Endometrial microvascular endothelial cells (primary cell): ENCODE measurements around the gene TRPM5. TPM values are rescaled to one million over a fixed set of nuclear protein-coding genes. Genes with fewer than 3 reads are reported as not detected.

ENCODE experiments used
- in situ Hi-C: cut with HindIII; loops from 2 replicates; pipeline ENCODE4 v1.10.0; 2017; ENCODE audit warnings: low sequenced_read_pairs, low pct_unique_long_range_greater_than_20kb; ENCODE audit errors: inconsistent ontology term
- total RNA-seq: library from RNA; depleted of rRNA; stranded (reverse); fragments of >200 nt; gene quantifications from one replicate; pipeline ENCODE4 v1.2.3, GENCODE V29; 2015; ENCODE audit errors: inconsistent ontology term

The TRPM5 gene
- total RNA-seq, 1 donor from 2014 or later, result not detected

- in situ Hi-C loops, result no loop called here
Measured at GRCh38 chr11:2414616-2415015, 29.7 kb downstream of the TRPM5 start.

DNA sequence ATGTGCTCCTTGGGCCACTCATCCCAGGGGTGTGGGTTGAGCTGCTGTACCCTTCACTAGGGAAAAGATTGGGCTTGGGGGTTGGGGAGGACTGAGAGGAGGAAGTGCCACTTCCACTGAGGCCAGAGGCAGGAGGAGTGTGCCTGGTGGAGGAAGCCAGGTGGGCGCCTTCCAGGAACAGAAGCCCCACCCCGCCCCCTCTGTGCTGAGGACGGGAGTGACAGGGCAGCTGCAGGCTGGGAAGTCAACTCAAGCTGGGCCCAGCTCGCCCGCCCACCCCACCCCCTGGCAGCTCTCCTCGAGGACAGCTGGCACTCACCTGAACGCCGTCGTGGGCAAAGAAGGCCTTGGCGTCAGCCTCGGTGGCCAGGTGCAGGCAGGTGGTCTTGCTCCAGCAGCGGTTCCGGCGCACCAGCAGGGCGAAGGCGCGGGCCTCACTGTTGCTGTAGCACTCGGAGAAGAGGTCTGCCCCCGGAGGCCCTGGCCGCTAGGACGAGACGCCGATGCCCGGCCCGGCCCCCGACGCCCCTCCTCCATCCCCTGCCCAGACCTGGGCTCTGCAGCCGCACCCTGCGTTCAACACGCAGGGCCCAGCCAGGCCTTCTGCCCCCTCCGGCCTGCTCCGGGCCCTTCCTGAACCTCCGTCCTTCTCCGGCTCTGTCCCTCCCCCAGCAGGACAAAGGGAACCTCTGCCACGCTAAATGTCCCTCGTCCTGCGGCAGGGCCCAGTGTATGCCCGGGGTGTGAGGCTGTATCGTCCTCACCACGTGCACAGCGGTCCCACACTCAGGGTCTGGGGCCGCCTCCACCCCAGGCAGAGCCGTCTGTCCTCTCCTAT, 30.4 kb downstream of the TRPM5 start:
- in situ Hi-C loops, result no loop called here

- in situ Hi-C loops, result no loop called here
Measured at GRCh38 chr11:2412323-2412722, 32.0 kb downstream of the TRPM5 start.

DNA sequence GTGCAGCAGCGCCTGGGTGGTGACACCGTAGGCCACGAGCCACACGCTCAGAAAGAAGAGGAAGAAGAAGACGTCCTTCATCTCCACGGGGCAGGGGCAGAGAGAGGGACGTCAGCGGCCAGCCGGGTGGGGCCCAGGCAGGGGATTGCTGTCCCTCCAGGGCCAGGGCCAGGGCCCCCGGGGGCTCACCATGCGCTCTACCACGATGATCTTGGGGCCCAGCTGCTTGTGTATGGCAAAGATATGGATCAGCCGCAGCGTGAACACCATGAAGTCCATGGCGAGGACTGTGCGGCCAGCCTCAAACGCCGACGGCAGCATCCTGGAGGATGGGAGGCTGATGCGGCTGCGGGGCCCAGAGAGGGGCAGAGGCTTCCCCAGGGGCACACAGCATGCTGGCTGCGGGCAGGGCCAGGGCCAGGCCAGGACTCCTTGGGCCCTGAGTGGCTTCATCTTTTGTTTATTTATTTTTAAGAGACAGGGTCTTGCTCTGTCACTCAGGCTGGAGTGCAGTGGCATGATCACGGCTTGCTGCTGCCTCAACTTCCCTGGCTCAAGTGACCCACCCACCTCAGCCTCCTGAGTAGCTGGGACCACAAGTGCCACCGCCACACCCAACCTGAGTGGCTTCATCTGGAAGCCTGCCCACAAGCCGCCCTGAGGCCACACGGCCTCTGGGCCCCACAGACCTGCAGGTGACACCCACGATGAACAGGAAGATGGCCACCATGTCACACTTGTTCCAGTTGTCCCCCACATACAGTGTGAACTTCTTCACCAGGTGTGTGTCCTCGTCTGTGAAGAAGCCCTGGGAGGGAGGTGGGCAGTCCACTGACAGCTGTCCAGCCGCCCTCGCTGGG, 32.6 kb downstream of the TRPM5 start:
- in situ Hi-C loops, result no loop called here

GRCh38 chr11:2410616-2411015, 33.7 kb downstream of the TRPM5 start:
- in situ Hi-C loops, result no loop called here

DNA sequence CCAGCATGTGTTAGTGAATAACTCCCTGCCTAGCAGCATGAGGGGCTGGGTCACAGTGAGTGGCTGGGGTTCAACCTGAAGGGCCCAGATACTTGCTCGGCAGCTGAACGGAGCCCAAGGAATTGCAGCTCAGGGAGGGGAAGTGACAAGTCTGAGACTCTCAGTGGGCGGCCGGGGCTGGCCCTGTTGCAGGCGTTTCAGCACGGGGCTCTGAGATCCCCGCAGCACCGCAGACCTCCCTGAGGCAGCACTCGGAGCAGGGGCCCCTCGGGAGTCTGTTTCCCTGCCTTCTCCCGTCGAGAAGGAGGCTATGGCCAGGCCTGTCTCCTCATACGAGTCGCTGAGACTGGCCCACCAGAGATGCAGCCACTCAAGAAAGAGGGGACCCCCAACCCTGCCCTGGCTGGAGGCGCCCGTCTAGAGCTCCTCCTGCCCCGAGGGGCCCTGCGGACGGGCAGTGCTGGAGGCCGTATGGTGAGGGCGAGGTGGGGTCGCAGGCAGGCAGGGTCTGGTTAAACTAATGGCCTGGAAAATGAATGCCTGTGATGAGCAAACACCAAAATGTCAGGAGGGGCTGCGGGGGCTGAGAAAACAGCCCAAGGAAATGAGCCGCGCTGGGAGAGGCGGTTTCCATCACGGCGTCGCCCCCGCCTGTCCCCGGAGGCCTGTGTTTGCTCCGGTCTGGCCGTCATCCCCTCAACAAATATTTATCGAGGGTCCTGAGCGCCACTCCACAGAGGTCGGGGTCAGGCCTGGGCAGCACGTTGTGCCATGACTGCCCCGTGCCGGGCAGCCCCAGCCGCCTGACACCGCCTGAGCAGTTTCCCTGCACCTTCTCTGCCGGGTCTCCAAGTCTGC, 34.5 kb downstream of the TRPM5 start:
- in situ Hi-C loops, result no loop called here

DNA sequence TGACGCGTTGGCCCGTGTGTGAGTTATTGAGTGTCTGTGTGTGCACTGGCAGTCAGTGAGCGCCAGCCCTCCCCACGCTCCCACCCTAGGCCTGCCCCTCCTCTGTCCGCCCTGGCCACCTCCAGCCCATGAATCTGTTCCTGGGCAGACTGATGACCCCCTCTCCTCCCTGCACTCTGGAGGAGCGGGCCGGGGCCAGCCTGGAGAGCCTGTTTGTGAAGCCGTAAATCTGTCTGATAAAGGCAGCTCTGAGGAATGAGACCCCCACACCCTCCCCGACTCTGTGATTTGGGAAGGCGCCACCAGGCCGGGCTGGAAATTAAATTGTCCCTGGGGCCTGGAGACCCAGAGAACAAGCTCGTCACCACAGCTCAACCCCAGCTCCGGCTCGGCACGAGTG, 35.2 kb downstream of the TRPM5 start:
- in situ Hi-C loops, result no loop called here

GRCh38 chr11:2408671-2409070, 35.6 kb downstream of the TRPM5 start:
- in situ Hi-C loops, result no loop called here

- in situ Hi-C loops, result no loop called here
Measured at GRCh38 chr11:2406878-2407410, 37.4 kb downstream of the TRPM5 start.

- in situ Hi-C loops, result no loop called here
Measured at GRCh38 chr11:2406451-2406850, 37.9 kb downstream of the TRPM5 start.

- in situ Hi-C loops, result no loop called here
Measured at GRCh38 chr11:2404735-2405196, 39.5 kb downstream of the TRPM5 start.

GRCh38 chr11:2402890-2403645, 41.2 kb downstream of the TRPM5 start:
- in situ Hi-C loops, result no loop called here

DNA sequence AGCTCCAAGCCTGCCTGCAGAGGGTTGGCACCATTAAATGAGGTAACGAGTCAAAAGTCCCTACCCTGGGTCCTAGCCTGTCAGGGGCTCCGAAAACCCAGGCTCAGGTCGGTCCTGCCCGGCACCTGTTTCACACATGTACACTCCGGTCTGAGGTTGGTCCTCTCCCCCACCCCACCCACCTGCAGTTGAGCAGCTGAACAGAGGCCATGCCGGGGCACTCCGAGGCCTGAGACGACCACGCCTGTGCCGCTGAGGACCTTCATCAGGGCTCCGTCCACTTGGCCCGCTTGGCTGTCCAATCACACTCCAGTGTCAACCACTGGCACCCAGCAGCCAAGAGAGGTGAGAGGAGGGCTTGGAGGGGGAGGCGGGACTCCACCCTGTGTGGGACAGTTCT, 42.2 kb downstream of the TRPM5 start:
- in situ Hi-C loops, result no loop called here

DNA sequence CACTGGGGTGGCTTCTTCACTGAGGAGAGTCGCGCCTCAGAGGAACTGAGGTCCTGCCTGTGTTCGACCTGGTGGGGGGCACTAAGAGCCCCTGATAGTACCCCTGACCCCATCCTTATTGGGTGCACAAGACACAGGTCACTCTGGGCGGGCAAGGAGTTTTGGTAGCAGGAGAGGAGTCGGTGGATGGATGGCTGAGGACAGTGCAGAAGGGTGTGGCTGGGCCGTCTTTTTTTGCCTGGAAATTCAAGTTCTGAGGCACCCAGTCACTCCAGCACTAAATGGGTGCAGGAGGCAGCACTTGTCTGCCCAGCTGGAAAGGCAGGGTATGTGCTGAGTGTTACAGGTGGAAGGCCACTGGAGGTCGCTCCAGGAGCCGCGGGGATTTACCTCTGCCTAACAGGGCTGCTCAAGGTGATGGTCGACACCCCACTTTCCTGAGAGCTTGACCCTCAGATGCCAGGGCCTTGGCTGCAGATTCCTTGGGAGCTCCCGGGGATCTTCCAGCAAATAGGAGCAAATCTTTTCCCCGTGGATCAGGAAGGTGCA, 42.8 kb downstream of the TRPM5 start:
- in situ Hi-C loops, result no loop called here

DNA sequence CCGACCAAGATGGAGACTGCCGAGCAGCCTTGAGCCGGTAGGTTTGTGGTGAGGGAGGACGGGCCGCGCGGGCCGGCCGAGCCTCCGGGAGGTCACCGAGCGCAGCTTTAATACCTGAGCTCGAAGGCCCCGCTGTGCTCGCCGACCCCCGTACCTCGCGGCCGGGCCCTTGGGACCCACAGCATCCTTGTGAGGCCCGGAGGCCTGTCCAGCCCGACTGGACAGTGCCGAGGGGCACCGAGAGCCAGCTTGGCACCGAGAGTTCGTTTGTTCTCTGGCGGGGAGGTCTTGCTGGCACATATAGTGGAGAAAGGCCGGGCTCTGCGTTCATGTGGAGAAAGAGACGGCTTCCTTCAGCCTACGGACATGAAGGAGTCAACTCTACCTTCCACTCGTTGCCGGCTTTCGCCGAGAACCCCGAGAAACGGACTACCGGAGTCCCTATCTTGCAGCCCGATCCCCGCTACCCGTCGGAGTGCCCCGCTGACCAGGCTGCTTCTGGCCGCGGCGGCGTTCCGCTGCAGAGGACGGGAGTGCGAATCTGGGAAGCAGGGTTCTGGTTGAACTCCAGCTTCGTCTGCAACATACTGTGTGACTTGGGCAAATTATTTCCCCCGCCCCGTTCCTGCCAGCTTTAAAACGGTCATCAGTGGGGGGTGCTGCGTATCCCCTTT, 43.4 kb downstream of the TRPM5 start:
- in situ Hi-C loops, result no loop called here

GRCh38 chr11:2400069-2400761, 44.1 kb downstream of the TRPM5 start, which contains the start of gene TSSC4:
Gene TSSC4, plus strand, starts transcription at chr11:2400750. Its CDS starts 1,884 bp downstream, at chr11:2402634.
- in situ Hi-C loops, result no loop called here
